ENCODE measurements around the gene PCSK6. TPM values are rescaled to one million over a fixed set of nuclear protein-coding genes. Genes with fewer than 3 reads are reported as not detected.

Gene PCSK6
- total and polyA plus RNA-seq, 2 of the 8 experiments (the other 6 are each of a cell fraction or from before 2014, with no cell fraction given) = 1.9 to 4.0 TPM

DNA sequence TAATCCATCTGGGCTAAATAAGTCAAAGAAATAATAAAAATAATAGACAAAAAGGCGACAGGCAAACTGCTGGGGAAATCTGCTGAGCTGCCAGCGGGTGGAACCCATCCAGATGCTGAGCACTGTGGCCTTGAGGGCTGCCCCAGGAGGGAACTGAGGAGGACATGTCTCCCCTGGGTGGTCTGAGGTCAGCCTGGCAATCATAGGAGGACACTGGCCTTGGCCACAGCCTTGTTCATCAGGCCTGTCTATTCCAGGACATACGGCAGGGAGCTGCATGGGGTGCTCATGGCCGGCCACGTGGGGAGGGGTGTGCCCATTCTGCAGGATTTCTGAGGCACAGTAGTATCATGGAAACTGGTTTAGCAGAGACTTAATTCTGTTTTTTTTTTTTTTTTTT, 173.0 kb downstream of the PCSK6 start:
- Histone ChIP-seq H2BK20ac (ENCODE audit: low read length) (no peak overlapping the region), H3K27ac (ENCODE audit: low read depth, low read length) (no peak overlapping the region), H3K36me3 (ENCODE audit: control insufficient read depth in 2 of 4, insufficient read depth in 4 of 4, low read length in 3 of 4) (no peaks in the 10 kb centered on the region), H3K4ac (replicated peaks; ENCODE audit: insufficient read length, low read depth, low read length) (no peak overlapping the region), H3K56ac (replicated peaks; ENCODE audit: insufficient read length, low read depth, low read length) (no peak overlapping the region), H4K91ac (replicated peaks; ENCODE audit: insufficient read length, low read length) (no peak overlapping the region), H3K23me2 (ENCODE audit: low read depth, low read length) (no peaks in the 10 kb centered on the region), H2BK5ac (ENCODE audit: low read depth, low read length) (no peak overlapping the region), H3K4me3 (ENCODE audit: extremely low read depth in 1 of 4, insufficient read depth in 2 of 4, low read depth in 3 of 4, low read length in 4 of 4) (no peak overlapping the region), H3K9ac (replicated peaks in 1 of 4; ENCODE audit: extremely low read depth in 1 of 4, low read depth in 3 of 4, low read length in 3 of 4) (no peak overlapping the region), H3K27me3 (replicated peaks in 1 of 4; ENCODE audit: control insufficient read depth in 3 of 4, extremely low read depth in 1 of 4, insufficient read depth in 3 of 4, low read length in 3 of 4) (no peaks in the 10 kb centered on the region; a peak in 1 of 7 replicates), H2BK120ac (replicated peaks; ENCODE audit: low read depth, low read length) (no peak overlapping the region), H3K79me1 (ENCODE audit: low read depth, low read length) (no peaks in the 10 kb centered on the region), H4K20me1 (replicated peaks in 1 of 2; ENCODE audit: control insufficient read depth in 1 of 2, insufficient read depth in 2 of 2, low read length in 2 of 2) (no peaks in the 10 kb centered on the region), H3K4me2 (ENCODE audit: insufficient read depth in 1 of 2, low read depth in 2 of 2, low read length in 2 of 2) (no peak overlapping the region), H3K9me3 (ENCODE audit: insufficient read depth in 2 of 2, low read depth in 1 of 2, low read length in 1 of 2) (no peaks in the 10 kb centered on the region), H2AK5ac (ENCODE audit: low read depth, low read length) (no peak overlapping the region), H4K5ac (ENCODE audit: insufficient read length, low read depth, low read length) (no peak overlapping the region), H4K8ac (ENCODE audit: extremely low read depth, insufficient read depth, low read length) (no peak overlapping the region), H3K4me1 (replicated peaks in 1 of 4; ENCODE audit: control insufficient read depth in 3 of 4, insufficient read depth in 4 of 4, low read length in 3 of 4) (peaks cover 0 to 5% (median 1%) of the 10 kb centered on the region in 4 experiments; a peak in 1 of 7 replicates), H2AFZ (ENCODE audit: low read length) (no peak overlapping the region), H3K18ac (ENCODE audit: extremely low read depth, low read length) (no peak overlapping the region), H3K14ac (ENCODE audit: insufficient read length) (no peak overlapping the region), H3K79me2 (ENCODE audit: control insufficient read depth in 1 of 2, insufficient read depth in 2 of 2, low read length in 2 of 2) (no peaks in the 10 kb centered on the region), H2BK12ac (ENCODE audit: low read depth, low read length) (no peak overlapping the region), H3K23ac (ENCODE audit: insufficient read length) (no peak overlapping the region), H2BK15ac (ENCODE audit: low read length) (no peak overlapping the region)
- ChIA-PET CTCF (ENCODE audit: partially characterized antibody) (interaction anchor here (0.6 to 8.6 kb wide), 6 partner anchors 10 to 325 kb away, joined by 3 to 94 read pairs (median 18); no protein-coding TSS in a partner anchor), POLR2A (ENCODE audit: partially characterized antibody) (interaction anchor here (1.4 kb wide), 1 partner anchor 22 kb away, joined by 3 read pairs; no protein-coding TSS in a partner anchor)
- TF ChIP-seq POLR2AphosphoS5 (IDR thresholded peaks at IDR 0.05; ENCODE audit: low read depth, low read length) (no peak), POU5F1 (IDR thresholded peaks at IDR 0.05; ENCODE audit: low read depth, low read length) (no peak), FOSL1 (IDR thresholded peaks at IDR 0.05; ENCODE audit: insufficient read depth, low read depth, low read length) (no peak), KDM5A (IDR thresholded peaks at IDR 0.05; ENCODE audit: low read length) (no peak), GTF2F1 (IDR thresholded peaks at IDR 0.05; ENCODE audit: borderline replicate concordance, low read depth, low read length) (no peak), CBX8 (IDR thresholded peaks at IDR 0.05; ENCODE audit: borderline replicate concordance, low read depth, low read length) (no peak), NANOG (IDR thresholded peaks at IDR 0.05; ENCODE audit: insufficient read depth, low read depth, low read length, poor library complexity, severe bottlenecking) (no peak)
- FAIRE-seq = no peak
- no peak for DNase-seq (ENCODE audit: low read depth in 1 of 2, low spot score in 2 of 2)
- 95% methylated on average over 5 of the region's 5 CpGs; no CpG with 5 or more reads in 1 of the 2 experiments for WGBS, 2 experiments (ENCODE audit: extremely low coverage in 1 of 2, insufficient coverage in 1 of 2, insufficient read length in 1 of 2, insufficient replicate concordance in 2 of 2, low coverage in 1 of 2, low lambda C conversion rate in 2 of 2, missing lambda C conversion rate in 1 of 2)

Measured in H1 (cell line).